ENCODE measurements around the gene TUBA8.
A peak's percentile ranks its signal among the peaks of the same experiment; 100 is the strongest.
"Not testable (repeated sequence)": the region's sequence is repeated elsewhere in the genome, so short reads cannot be mapped to it uniquely, and the experiment has no call there.

The TUBA8 gene

GRCh38 chr22:18130699-18131429 lies 20.3 kb downstream of the TUBA8 start:
- no peak for DNase-seq (ENCODE audit: low spot score)

GRCh38 chr22:18133452-18133851 lies 22.8 kb downstream of the TUBA8 start:
- DNase-seq (ENCODE audit: low spot score) = no peak

- no peak for DNase-seq (ENCODE audit: low spot score)
These were observed 26.1 kb downstream of the TUBA8 start for GRCh38 chr22:18136563-18137320.

GRCh38 chr22:18141004-18141403 lies 30.4 kb downstream of the TUBA8 start:
- not testable (repeated sequence) for DNase-seq (ENCODE audit: low spot score)

- no peak for DNase-seq (ENCODE audit: low spot score)
These were observed 33.5 kb downstream of the TUBA8 start for GRCh38 chr22:18144105-18144504.

- no peak for DNase-seq (ENCODE audit: low spot score)
These were observed 35.2 kb downstream of the TUBA8 start for GRCh38 chr22:18145676-18146388.

GRCh38 chr22:18146389-18146753 lies 35.8 kb downstream of the TUBA8 start:
- no peak for DNase-seq (ENCODE audit: low spot score)

- DNase-seq (ENCODE audit: low spot score) = no peak
These were observed 37.2 kb downstream of the TUBA8 start for GRCh38 chr22:18147791-18148190.

GRCh38 chr22:18148293-18148965 lies 37.8 kb downstream of the TUBA8 start:
- no peak for DNase-seq (ENCODE audit: low spot score)

GRCh38 chr22:18152519-18152918 lies 41.9 kb downstream of the TUBA8 start:
- DNase-seq (ENCODE audit: low spot score) = no peak

GRCh38 chr22:18154821-18155390 lies 44.3 kb downstream of the TUBA8 start:
- no peak for DNase-seq (ENCODE audit: low spot score)

- not testable (repeated sequence) for DNase-seq (ENCODE audit: low spot score)
These were observed 44.9 kb downstream of the TUBA8 start for GRCh38 chr22:18155546-18155945.

- peak; percentile 73 for DNase-seq (ENCODE audit: low spot score)
These were observed 46.5 kb downstream of the TUBA8 start for GRCh38 chr22:18156878-18157713.

- DNase-seq (ENCODE audit: low spot score) = no peak
These were observed 47.1 kb downstream of the TUBA8 start for GRCh38 chr22:18157714-18158028.

- DNase-seq (ENCODE audit: low spot score) = not testable (repeated sequence)
These were observed 50.0 kb downstream of the TUBA8 start for GRCh38 chr22:18160641-18161040.

GRCh38 chr22:18163843-18164242 lies 53.2 kb downstream of the TUBA8 start:
- not testable (repeated sequence) for DNase-seq (ENCODE audit: low spot score)

GRCh38 chr22:18164584-18164983 lies 54.0 kb downstream of the TUBA8 start:
- DNase-seq (ENCODE audit: low spot score) = not testable (repeated sequence)

- not testable (repeated sequence) for DNase-seq (ENCODE audit: low spot score)
These were observed 54.7 kb downstream of the TUBA8 start for GRCh38 chr22:18165356-18165755.

- not testable (repeated sequence) for DNase-seq (ENCODE audit: low spot score)
These were observed 59.7 kb downstream of the TUBA8 start for GRCh38 chr22:18170284-18170683.

- not testable (repeated sequence) for DNase-seq (ENCODE audit: low spot score)
These were observed 61.6 kb downstream of the TUBA8 start for GRCh38 chr22:18172203-18172602.

GRCh38 chr22:18172776-18173175 lies 62.2 kb downstream of the TUBA8 start:
- not testable (repeated sequence) for DNase-seq (ENCODE audit: low spot score)

Data from globus pallidus (tissue), 1 donor.